Right lobe of liver (tissue), 6 donors: Measurements from ENCODE around the gene ARID3B. TPM values are rescaled to one million over a fixed set of nuclear protein-coding genes. Genes with fewer than 3 reads are reported as not detected.

ENCODE experiments used
- ATAC-seq, 4 donors: fragments of 200-7000 bp; cut with Tn5 transposase; one replicate each; pipeline ENCODE4 v1.9.1; 2020; ENCODE audit warnings: mild to moderate bottlenecking in 4 of 4, moderate library complexity in 4 of 4
- DNase-seq, 3 donors: peaks; one replicate each; pipeline ENCODE4 v3.0.0-alpha.2; 2020
- H3K27ac ChIP-seq, 3 donors: fragments of 200-600 bp; one replicate each; pipeline ENCODE4 v1.8.0; 2022
- H3K27me3 ChIP-seq, 2 donors: fragments of 200-600 bp; one replicate each; pipeline ENCODE4 v1.8.0; 2022
- H3K36me3 ChIP-seq, 4 donors: fragments of 200-600 bp; sonication (generic) in 1 of 4; one replicate each; pipeline versions ENCODE4 v1.5.1 to v1.8.0; 2017 to 2022; ENCODE audit warnings: control low read depth in 1 of 4
- H3K4me1 ChIP-seq, 4 donors: fragments of 200-600 bp; sonication (generic) in 1 of 4; one replicate each; pipeline versions ENCODE4 v1.5.1 to v1.8.0; 2017 to 2022; ENCODE audit warnings: control low read depth in 1 of 4
- H3K4me3 ChIP-seq, 3 donors: fragments of 200-600 bp; one replicate each; pipeline ENCODE4 v1.8.0; 2022
- H3K9me3 ChIP-seq, 4 donors: fragments of 200-600 bp; sonication (generic) in 1 of 4; one replicate each; pipeline versions ENCODE4 v1.5.1 to v1.8.0; 2017 to 2022; ENCODE audit warnings: control low read depth in 1 of 4
- CTCF ChIP-seq, 4 donors: fragments of 200-600 bp in 3 of 4; fragments of 450-650 bp in 1 of 4; IDR thresholded peaks; one replicate each; pipeline versions ENCODE4 v1.5.1 to v1.8.0; 2016 to 2022; ENCODE audit warnings: antibody characterized with exemption in 4 of 4, mild to moderate bottlenecking in 2 of 4
- POLR2A ChIP-seq: fragments of 450-650 bp; IDR thresholded peaks from one replicate; pipeline ENCODE4 v1.6.1; 2017; ENCODE audit warnings: antibody characterized with exemption, mild to moderate bottlenecking
- WGBS: methylation state at CpG from one replicate; pipeline ENCODE4 v1.1.6; 2018; ENCODE audit warnings: low coverage, low lambda C conversion rate; ENCODE audit not compliant: insufficient coverage; ENCODE audit errors: missing lambda C conversion rate; 5-methylcytosine and 5-hydroxymethylcytosine counted together
- intact Hi-C, 2 donors: fragments of 100-400 bp; cut with DNase I; formaldehyde crosslinking; loops; one replicate each; pipeline versions ENCODE4 v1.11.2 to v1.14.1; 2022
- total RNA-seq, 6 experiments: library from RNA; depleted of rRNA in 2 of 6; stranded (reverse); fragments of >200 nt in 2 of 6; fragmentation: NEBNext Ultra II Directional in 3 of 6; extraction: Animal tissue kit (Norgen Biotek cat#: 25700) in 3 of 6; gene quantifications; one replicate each; pipeline versions ENCODE4 v1.1.0 to v1.2.4, GENCODE V29; 2016 to 2023
- donor health status: DM: no; HTN: yes; CAD: no.
- donor health status: DM: no; HTN: no; CAD: no.
- donor health status: DM: no; HTN: no; CAD: no.
- donor health status: DM: no; HTN: yes; CAD: no.
- donor health status: DM: no; HTN: yes; CAD: no.

The ARID3B gene
- total RNA-seq, 6 experiments from 2014 or later, result 1.5 to 3.2 (median 2.3) TPM

GRCh38 chr15:74549816-74550215, 8.8 kb downstream of the ARID3B start:
- DNase-seq, result no peak
- peak in 1 of 4 donors; percentile 17 for ATAC-seq
- H3K4me3 ChIP-seq, result no peak overlapping the region
- no peaks in the 10 kb centered on the region for H3K9me3 ChIP-seq
- peaks cover 0 to 39% (median 12%) of the 10 kb centered on the region in 4 donors for H3K4me1 ChIP-seq
- WGBS, result 28% methylated on average over 5 of the region's 5 CpGs
- no peaks in the 10 kb centered on the region for H3K27me3 ChIP-seq
- intact Hi-C loops, result loop anchor here in 1 of 2 donors (10.0 kb wide), 1 partner anchor 65 kb away; the partner anchor contains the start of gene CLK3
- TF ChIP-seq POLR2A (no peak), CTCF (IDR thresholded peaks at IDR 0.05) (no peak)
- no peak overlapping the region for H3K27ac ChIP-seq
- H3K36me3 ChIP-seq, result no peaks in the 10 kb centered on the region

- ATAC-seq, result no peak
- no peak for DNase-seq
- H3K9me3 ChIP-seq, result no peaks in the 10 kb centered on the region
- H3K4me3 ChIP-seq, result no peak overlapping the region
- H3K27ac ChIP-seq, result no peak overlapping the region
- TF ChIP-seq CTCF (IDR thresholded peaks at IDR 0.05) (no peak), POLR2A (no peak)
- H3K27me3 ChIP-seq, result no peaks in the 10 kb centered on the region
- peaks cover 0 to 24% (median 8%) of the 10 kb centered on the region in 4 donors for H3K4me1 ChIP-seq
- intact Hi-C loops, result no loop called here
- no peaks in the 10 kb centered on the region for H3K36me3 ChIP-seq
- WGBS, result 89% methylated on average over 3 of the region's 3 CpGs
Observed at GRCh38 chr15:74551714-74552113, 10.7 kb downstream of the ARID3B start.

- DNase-seq (no peak), ATAC-seq (no peak)
- H3K4me1 ChIP-seq, result peaks cover 0 to 19% (median 4%) of the 10 kb centered on the region in 4 donors
- TF ChIP-seq CTCF (IDR thresholded peaks at IDR 0.05) (no peak), POLR2A (no peak)
- no peak overlapping the region for H3K4me3 ChIP-seq
- H3K27ac ChIP-seq, result no peak overlapping the region
- WGBS, result 72% methylated on average over 5 of the region's 5 CpGs
- no peaks in the 10 kb centered on the region for H3K36me3 ChIP-seq
- H3K27me3 ChIP-seq, result no peaks in the 10 kb centered on the region
- intact Hi-C loops, result no loop called here
- no peaks in the 10 kb centered on the region for H3K9me3 ChIP-seq
Observed at GRCh38 chr15:74552773-74553441, 11.9 kb downstream of the ARID3B start.

- H3K27ac ChIP-seq, result no peak overlapping the region
- TF ChIP-seq POLR2A, result no peak
- no peak for TF ChIP-seq CTCF (IDR thresholded peaks at IDR 0.05)
- peaks cover 0 to under 1% (median 0%) of the 10 kb centered on the region in 4 donors for H3K4me1 ChIP-seq
- ATAC-seq (no peak), DNase-seq (no peak)
- no peaks in the 10 kb centered on the region for H3K36me3 ChIP-seq
- H3K9me3 ChIP-seq, result no peaks in the 10 kb centered on the region
- intact Hi-C loops, result no loop called here
- H3K4me3 ChIP-seq, result no peak overlapping the region
- no peaks in the 10 kb centered on the region for H3K27me3 ChIP-seq
- 76% methylated on average over 2 of the region's 4 CpGs for WGBS
Observed at GRCh38 chr15:74555192-74555591, 14.2 kb downstream of the ARID3B start.
